ENCODE results near the gene INPP1. TPM values are rescaled to one million over a fixed set of nuclear protein-coding genes. Genes with fewer than 3 reads are reported as not detected.
"Not testable (repeated sequence)": the region's sequence is repeated elsewhere in the genome, so short reads cannot be mapped to it uniquely, and the experiment has no call there.

The INPP1 gene, protein sequence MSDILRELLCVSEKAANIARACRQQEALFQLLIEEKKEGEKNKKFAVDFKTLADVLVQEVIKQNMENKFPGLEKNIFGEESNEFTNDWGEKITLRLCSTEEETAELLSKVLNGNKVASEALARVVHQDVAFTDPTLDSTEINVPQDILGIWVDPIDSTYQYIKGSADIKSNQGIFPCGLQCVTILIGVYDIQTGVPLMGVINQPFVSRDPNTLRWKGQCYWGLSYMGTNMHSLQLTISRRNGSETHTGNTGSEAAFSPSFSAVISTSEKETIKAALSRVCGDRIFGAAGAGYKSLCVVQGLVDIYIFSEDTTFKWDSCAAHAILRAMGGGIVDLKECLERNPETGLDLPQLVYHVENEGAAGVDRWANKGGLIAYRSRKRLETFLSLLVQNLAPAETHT
- total RNA-seq, result 10 to 100 TPM in 1 of 2 experiments, 1 to 10 TPM in 1; 8.5 to 10.2 TPM

DNA sequence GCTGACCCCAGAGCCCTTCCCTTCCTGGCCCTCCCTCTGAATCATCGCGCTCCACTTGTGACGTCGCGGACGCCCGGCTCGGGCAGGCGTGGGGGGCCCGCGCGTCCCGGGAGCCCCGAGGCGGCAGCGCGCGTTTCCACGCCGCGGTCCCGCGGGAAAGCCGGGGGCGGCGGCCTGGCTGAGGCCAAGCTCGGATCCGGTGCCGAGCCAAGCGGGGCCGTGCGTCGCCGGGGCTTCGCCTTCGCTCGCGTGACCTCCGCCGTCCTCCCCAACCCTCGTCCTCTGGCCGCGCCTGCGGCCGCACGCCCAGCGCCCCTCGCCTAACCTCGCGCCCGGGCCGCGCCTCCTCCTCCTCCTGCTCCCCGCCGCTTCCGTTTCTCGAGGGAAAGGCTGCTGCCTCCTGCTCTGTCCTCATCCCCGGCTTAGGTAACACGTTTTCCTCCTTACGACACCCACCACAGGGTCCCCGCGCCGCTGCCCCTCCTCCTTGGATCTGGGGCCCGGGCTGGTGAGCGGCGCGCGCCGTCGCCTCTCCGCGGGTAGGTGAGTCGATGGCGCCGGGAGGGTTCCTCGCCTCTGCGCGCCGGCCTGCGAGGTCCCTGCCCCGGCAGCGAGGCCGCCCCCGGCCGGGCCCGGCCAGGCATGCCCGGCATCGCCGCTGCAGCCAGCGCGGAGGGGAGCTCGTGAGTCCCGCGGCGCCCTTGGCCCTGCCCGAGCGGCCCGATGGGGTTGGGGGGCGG, at the start of gene INPP1:
Gene INPP1, plus strand, starts transcription at position 54 of the 740 bp plus-strand sequence. CDS start 16,514 bp downstream, outside the sequence.
- CTCF ChIA-PET, result interaction anchor here (0.7 to 3.6 kb wide), 13 partner anchors 8 to 458 kb away, joined by 3 to 13 read pairs (median 3); partner anchors contain the start of gene HIBCH
- ATAC-seq (peak; percentile 63), DNase-seq (peak; percentile 60)
- Mint-ChIP-seq H3K27ac (peak within 1 kb of the TSS; percentile 87), H3K27me3 (peaks cover 1% of the 10 kb centered on the region), H3K36me3 (ENCODE audit: low read depth) (no peaks in the 10 kb centered on the region), H3K4me3 (peak within 1 kb of the TSS; percentile 76), H3K9me3 (no peaks in the 10 kb centered on the region), H3K4me1 (ENCODE audit: low read depth) (peaks cover 17% of the 10 kb centered on the region)
- TF ChIP-seq, protein P1, sequence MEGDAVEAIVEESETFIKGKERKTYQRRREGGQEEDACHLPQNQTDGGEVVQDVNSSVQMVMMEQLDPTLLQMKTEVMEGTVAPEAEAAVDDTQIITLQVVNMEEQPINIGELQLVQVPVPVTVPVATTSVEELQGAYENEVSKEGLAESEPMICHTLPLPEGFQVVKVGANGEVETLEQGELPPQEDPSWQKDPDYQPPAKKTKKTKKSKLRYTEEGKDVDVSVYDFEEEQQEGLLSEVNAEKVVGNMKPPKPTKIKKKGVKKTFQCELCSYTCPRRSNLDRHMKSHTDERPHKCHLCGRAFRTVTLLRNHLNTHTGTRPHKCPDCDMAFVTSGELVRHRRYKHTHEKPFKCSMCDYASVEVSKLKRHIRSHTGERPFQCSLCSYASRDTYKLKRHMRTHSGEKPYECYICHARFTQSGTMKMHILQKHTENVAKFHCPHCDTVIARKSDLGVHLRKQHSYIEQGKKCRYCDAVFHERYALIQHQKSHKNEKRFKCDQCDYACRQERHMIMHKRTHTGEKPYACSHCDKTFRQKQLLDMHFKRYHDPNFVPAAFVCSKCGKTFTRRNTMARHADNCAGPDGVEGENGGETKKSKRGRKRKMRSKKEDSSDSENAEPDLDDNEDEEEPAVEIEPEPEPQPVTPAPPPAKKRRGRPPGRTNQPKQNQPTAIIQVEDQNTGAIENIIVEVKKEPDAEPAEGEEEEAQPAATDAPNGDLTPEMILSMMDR (IDR thresholded peaks at IDR 0.05), result no peak
- intact Hi-C loops (cut with micrococcal nuclease), result no loop called here
- POLR2A ChIA-PET, result interaction anchor here (0.7 to 2.1 kb wide), 4 partner anchors 13 to 134 kb away, joined by 3 to 13 read pairs (median 3); partner anchors contain the start of gene HIBCH

DNA sequence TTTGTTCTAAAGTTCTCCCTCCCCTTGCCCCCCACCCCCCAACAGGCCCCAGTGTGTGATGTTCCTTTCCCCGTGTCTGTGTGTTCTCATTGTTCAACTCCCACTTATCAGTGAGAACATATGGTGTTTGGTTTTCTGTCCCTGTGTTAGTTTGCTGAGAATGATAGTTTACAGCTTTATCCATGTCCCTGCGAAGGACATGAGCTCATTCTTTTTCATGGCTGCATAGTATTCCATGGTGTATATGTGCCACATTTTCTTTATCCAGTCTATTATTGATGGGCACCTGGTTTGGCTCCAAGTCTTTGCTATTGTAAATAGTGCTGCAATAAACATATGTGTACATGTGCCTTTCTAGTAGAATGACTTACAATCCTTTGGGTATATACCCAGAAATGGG, 45.5 kb upstream of the INPP1 start:
- CTCF ChIA-PET; POLR2A ChIA-PET; H3K4me1 Mint-ChIP-seq (ENCODE audit: low read depth); H3K27me3 Mint-ChIP-seq; H3K4me3 Mint-ChIP-seq; H3K9me3 Mint-ChIP-seq; DNase-seq; ATAC-seq; H3K27ac Mint-ChIP-seq; intact Hi-C loops (cut with micrococcal nuclease): not testable (repeated sequence)
- peaks cover 37% of the 10 kb centered on the region for H3K36me3 Mint-ChIP-seq (ENCODE audit: low read depth)

DNA sequence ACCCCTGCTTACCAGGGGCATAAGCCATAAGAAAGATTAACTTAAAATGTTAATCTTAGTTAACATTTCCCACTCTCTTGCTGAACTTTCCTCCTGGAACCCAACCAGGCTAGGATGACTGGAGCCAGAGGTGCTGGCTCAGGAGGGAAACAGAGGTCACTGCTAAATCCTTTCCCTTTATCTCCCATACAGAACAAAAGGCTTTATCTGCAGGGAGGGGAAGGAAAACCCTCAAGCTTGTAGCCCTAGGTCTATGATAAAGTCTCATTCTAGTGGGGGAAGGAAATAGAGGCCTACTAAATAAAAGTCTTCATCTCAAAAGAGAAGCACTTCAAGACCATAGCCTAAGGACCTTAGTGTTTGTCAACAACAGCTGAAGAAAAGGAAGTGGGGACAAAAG, 42.4 kb upstream of the INPP1 start:
- H3K4me1 Mint-ChIP-seq (ENCODE audit: low read depth), result peaks cover 6% of the 10 kb centered on the region
- intact Hi-C loops (cut with micrococcal nuclease), result no loop called here
- ATAC-seq (no peak), DNase-seq (no peak)
- H3K36me3 Mint-ChIP-seq (ENCODE audit: low read depth), result peaks cover 46% of the 10 kb centered on the region
- no peak overlapping the region for H3K4me3 Mint-ChIP-seq
- TF ChIP-seq, protein P1 (IDR thresholded peaks at IDR 0.05), result no peak
- H3K9me3 Mint-ChIP-seq, result peaks cover 2% of the 10 kb centered on the region
- H3K27ac Mint-ChIP-seq, result no peak overlapping the region
- no peaks in the 10 kb centered on the region for H3K27me3 Mint-ChIP-seq
- POLR2A ChIA-PET, result no interaction called here
- CTCF ChIA-PET, result no interaction called here

DNA sequence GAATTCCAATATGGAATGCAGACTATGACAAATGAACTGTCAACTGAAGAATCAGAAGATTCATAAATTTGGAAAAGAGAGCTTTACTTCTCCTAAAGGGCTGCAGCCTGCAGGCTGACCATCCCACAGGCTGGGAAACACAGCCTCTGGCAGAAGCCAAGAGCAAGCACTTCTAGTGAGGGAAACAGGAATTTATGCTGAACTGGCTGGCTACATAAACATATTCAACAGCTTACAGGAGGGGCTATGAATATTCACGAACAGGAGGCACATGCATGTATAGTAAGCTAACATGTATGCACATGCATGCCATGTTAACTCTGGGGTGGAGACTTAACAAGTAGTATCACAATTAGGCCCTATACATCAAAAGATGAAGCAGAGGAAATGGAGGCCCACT, 41.3 kb upstream of the INPP1 start:
- Mint-ChIP-seq H3K36me3 (ENCODE audit: low read depth) (peaks cover 41% of the 10 kb centered on the region), H3K27me3 (no peaks in the 10 kb centered on the region), H3K4me3 (no peak overlapping the region), H3K4me1 (ENCODE audit: low read depth) (peaks cover 6% of the 10 kb centered on the region), H3K27ac (no peak overlapping the region), H3K9me3 (peaks cover 2% of the 10 kb centered on the region)
- POLR2A ChIA-PET, result interaction anchor here (0.8 kb wide), 1 partner anchor 16 kb away, joined by 3 read pairs; no protein-coding TSS in a partner anchor
- TF ChIP-seq, protein P1 (IDR thresholded peaks at IDR 0.05), result no peak
- DNase-seq (no peak), ATAC-seq (no peak)
- CTCF ChIA-PET, result interaction anchor here (1.0 kb wide), 1 partner anchor 9 kb away, joined by 3 read pairs; no protein-coding TSS in a partner anchor
- intact Hi-C loops (cut with micrococcal nuclease), result no loop called here

DNA sequence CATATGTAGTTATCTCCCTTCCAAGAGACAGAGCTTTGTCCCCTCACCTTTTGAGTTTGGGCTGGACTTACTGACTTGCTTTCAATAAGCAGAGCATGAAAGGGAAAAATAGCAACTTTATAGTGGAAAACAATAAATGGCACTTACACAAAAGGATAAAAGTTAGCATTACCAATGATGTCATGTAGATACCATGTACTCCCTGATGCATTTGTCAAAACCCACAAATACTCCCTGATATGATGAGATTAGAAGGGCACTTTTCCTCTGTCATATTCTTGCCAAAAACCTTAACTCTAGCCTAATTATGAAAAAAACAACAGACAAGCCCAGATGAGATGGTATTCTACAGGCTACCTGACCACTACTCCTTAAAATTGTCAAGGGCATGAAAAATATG, 39.7 kb upstream of the INPP1 start:
- intact Hi-C loops (cut with micrococcal nuclease), result no loop called here
- H3K36me3 Mint-ChIP-seq (ENCODE audit: low read depth), result peaks cover 39% of the 10 kb centered on the region
- ATAC-seq, result no peak

More for the DNA sequence above, 39.7 kb upstream of the INPP1 start:
- no peak overlapping the region for H3K27ac Mint-ChIP-seq
- POLR2A ChIA-PET, result no interaction called here
- TF ChIP-seq, protein P1 (IDR thresholded peaks at IDR 0.05), result no peak
- no peaks in the 10 kb centered on the region for H3K27me3 Mint-ChIP-seq
- DNase-seq, result no peak
- H3K9me3 Mint-ChIP-seq, result peaks cover 2% of the 10 kb centered on the region
- CTCF ChIA-PET, result no interaction called here
- H3K4me3 Mint-ChIP-seq, result no peak overlapping the region
- H3K4me1 Mint-ChIP-seq (ENCODE audit: low read depth), result peaks cover 6% of the 10 kb centered on the region

Data from activated CD8-positive, alpha-beta T cell treated with anti-CD3 and anti-CD28 coated beads for 36 hours (primary cell).